ENCODE measurements around the gene IFI30. TPM values are rescaled to one million over a fixed set of nuclear protein-coding genes. Genes with fewer than 3 reads are reported as not detected.

Gene IFI30
- total RNA-seq, 4 donors from 2014 or later = 36.3 to 58.4 (median 40.1) TPM

GRCh38 chr19:18161636-18162002 is 12.0 kb upstream of the IFI30 start:
- 78% methylated on average over 19 of the region's 19 CpGs for WGBS, 2 donors
- TF ChIP-seq POLR2A (IDR thresholded peaks at IDR 0.05) (no peak), CTCF (IDR thresholded peaks at IDR 0.05) (no peak)
- intact Hi-C loops (cut with DNase I) = loop anchor here (5.0 kb wide), 2 partner anchors 41 to 44 kb away; partner anchors contain the start of gene RAB3A
- Histone ChIP-seq H3K27me3 (no peaks in the 10 kb centered on the region), H3K9me3 (no peaks in the 10 kb centered on the region), H3K4me3 (replicated peaks in 1 of 3) (no peak overlapping the region), H3K36me3 (peaks cover 15 to 32% of the 10 kb centered on the region in 2 donors), H3K27ac (peak overlapping the region in 1 of 3 donors; percentile 34), H3K4me1 (peaks cover 19 to 27% of the 10 kb centered on the region in 2 donors)
- no peak for DNase-seq

- peaks cover 30 to 51% of the 10 kb centered on the region in 2 donors for H3K36me3 ChIP-seq
- H3K27ac ChIP-seq = no peak overlapping the region
- TF ChIP-seq POLR2A (IDR thresholded peaks at IDR 0.05) = no peak
- no peak for TF ChIP-seq CTCF (IDR thresholded peaks at IDR 0.05)
- DNase-seq = no peak
- no peaks in the 10 kb centered on the region for H3K9me3 ChIP-seq
- H3K4me1 ChIP-seq = peaks cover 6 to 14% of the 10 kb centered on the region in 2 donors
- WGBS, 2 donors = 97 to 99% methylated on average over 7 of the region's 7 CpGs
- intact Hi-C loops (cut with DNase I) = loop anchor here (5.0 kb wide), 2 partner anchors 38 to 47 kb away; partner anchors contain the start of gene RAB3A
- no peak overlapping the region for H3K4me3 ChIP-seq (replicated peaks in 1 of 3)
- H3K27me3 ChIP-seq = no peaks in the 10 kb centered on the region
Measured at GRCh38 chr19:18164072-18164471, 9.5 kb upstream of the IFI30 start.

- no peaks in the 10 kb centered on the region for H3K9me3 ChIP-seq
- no peaks in the 10 kb centered on the region for H3K27me3 ChIP-seq
- H3K4me3 ChIP-seq (replicated peaks in 1 of 3) = no peak overlapping the region
- peaks cover 30 to 52% of the 10 kb centered on the region in 2 donors for H3K36me3 ChIP-seq
- DNase-seq = no peak
- TF ChIP-seq POLR2A (IDR thresholded peaks at IDR 0.05) (no peak), CTCF (IDR thresholded peaks at IDR 0.05) (no peak)
- H3K27ac ChIP-seq = no peak overlapping the region
- peaks cover under 1 to 7% of the 10 kb centered on the region in 2 donors for H3K4me1 ChIP-seq
- WGBS, 2 donors = 93 to 96% methylated on average over 15 of the region's 15 CpGs
- intact Hi-C loops (cut with DNase I) = no loop called here
Measured at GRCh38 chr19:18165794-18166544, 7.6 kb upstream of the IFI30 start.

- Histone ChIP-seq H3K27me3 (no peaks in the 10 kb centered on the region), H3K27ac (no peak overlapping the region), H3K36me3 (peaks cover 30 to 52% of the 10 kb centered on the region in 2 donors), H3K4me1 (no peaks in the 10 kb centered on the region), H3K4me3 (replicated peaks in 1 of 3) (no peak overlapping the region), H3K9me3 (no peaks in the 10 kb centered on the region)
- intact Hi-C loops (cut with DNase I) = no loop called here
- 90 to 99% methylated on average over 9 to 20 of the region's 21 CpGs for WGBS, 2 donors
- TF ChIP-seq CTCF (IDR thresholded peaks at IDR 0.05) = no peak
- no peak for TF ChIP-seq POLR2A (IDR thresholded peaks at IDR 0.05)
- no peak for DNase-seq
Measured at GRCh38 chr19:18167011-18167410, 6.6 kb upstream of the IFI30 start.

GRCh38 chr19:18167975-18168645 is 5.5 kb upstream of the IFI30 start:
- Histone ChIP-seq H3K4me3 (replicated peaks in 1 of 3) (no peak overlapping the region), H3K36me3 (peaks cover 24 to 43% of the 10 kb centered on the region in 2 donors), H3K4me1 (peaks cover 0 to 1% of the 10 kb centered on the region in 2 donors), H3K9me3 (no peaks in the 10 kb centered on the region), H3K27me3 (no peaks in the 10 kb centered on the region), H3K27ac (no peak overlapping the region)
- intact Hi-C loops (cut with DNase I) = no loop called here
- peak; percentile 36 to 37 for DNase-seq
- TF ChIP-seq CTCF (IDR thresholded peaks at IDR 0.05) = peak in 5 of 6 experiments; percentile 19 to 69 (median 52)
- no peak for TF ChIP-seq POLR2A (IDR thresholded peaks at IDR 0.05)
- 79 to 82% methylated on average over 10 to 13 of the region's 14 CpGs for WGBS, 2 donors

Data from thyroid gland (tissue), 4 donors.